GM11168 (cell line): ENCODE data around the gene SLC12A7.

Experiments used
- in situ Hi-C: fragments of 300-500 bp; cut with MboI; formaldehyde crosslinking; loops from one replicate; pipeline ENCODE4 v1.12.0; 2022; ENCODE audit warnings: low sequenced_read_pairs; ENCODE audit not compliant: unreplicated experiment

SLC12A7 gene

GRCh38 chr5:1015507-1015906, 96.4 kb downstream of the SLC12A7 start:
- in situ Hi-C loops: no loop called here

- in situ Hi-C loops: no loop called here
These were observed 97.1 kb downstream of the SLC12A7 start for GRCh38 chr5:1014781-1015221.

- in situ Hi-C loops: no loop called here
These were observed 97.5 kb downstream of the SLC12A7 start for GRCh38 chr5:1014346-1014745.

- in situ Hi-C loops: no loop called here
These were observed 97.9 kb downstream of the SLC12A7 start for GRCh38 chr5:1013948-1014301.

DNA sequence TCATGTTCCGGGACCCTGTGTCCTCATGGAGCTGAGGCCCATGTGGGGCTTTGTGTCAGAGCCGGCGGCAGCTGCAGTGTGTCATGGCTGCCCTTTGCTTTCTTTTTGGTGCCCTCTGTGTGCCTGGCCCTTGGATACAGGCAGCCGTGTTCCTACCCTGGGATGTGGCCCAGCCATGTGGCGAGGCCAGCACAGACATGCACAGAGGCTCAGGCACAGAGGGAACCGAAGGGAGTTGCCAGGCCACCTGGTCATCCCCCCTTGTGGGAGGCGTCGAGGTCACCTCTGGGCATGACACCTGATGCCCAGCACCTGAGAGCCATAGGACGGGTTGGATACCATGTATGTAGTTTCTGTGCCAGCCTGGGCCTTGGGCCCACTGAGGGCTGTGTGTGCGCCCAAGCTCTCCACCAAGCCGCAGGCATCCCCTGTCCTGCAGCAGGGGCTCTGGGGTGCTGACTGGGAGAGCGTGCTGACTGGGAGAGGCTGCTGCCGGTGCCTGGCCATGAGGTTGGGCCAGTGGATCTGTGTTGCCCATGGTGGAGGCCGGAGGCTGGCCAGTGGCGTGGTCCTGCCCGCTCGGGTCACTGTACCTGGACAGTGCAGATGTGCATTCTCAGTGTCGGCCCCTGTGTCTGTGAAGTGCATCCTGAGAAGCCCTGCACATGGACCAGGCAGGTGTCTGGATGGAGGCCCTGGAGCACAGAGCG, 98.5 kb downstream of the SLC12A7 start:
- in situ Hi-C loops: no loop called here

- in situ Hi-C loops: no loop called here
These were observed 99.0 kb downstream of the SLC12A7 start for GRCh38 chr5:1012900-1013237.

- in situ Hi-C loops: no loop called here
These were observed 99.5 kb downstream of the SLC12A7 start for GRCh38 chr5:1012313-1012841.

GRCh38 chr5:1011741-1012312, 100.0 kb downstream of the SLC12A7 start:
- in situ Hi-C loops: no loop called here

GRCh38 chr5:1011226-1011631, 100.6 kb downstream of the SLC12A7 start:
- in situ Hi-C loops: no loop called here

- in situ Hi-C loops: no loop called here
These were observed 101.2 kb downstream of the SLC12A7 start for GRCh38 chr5:1010641-1011046.

DNA sequence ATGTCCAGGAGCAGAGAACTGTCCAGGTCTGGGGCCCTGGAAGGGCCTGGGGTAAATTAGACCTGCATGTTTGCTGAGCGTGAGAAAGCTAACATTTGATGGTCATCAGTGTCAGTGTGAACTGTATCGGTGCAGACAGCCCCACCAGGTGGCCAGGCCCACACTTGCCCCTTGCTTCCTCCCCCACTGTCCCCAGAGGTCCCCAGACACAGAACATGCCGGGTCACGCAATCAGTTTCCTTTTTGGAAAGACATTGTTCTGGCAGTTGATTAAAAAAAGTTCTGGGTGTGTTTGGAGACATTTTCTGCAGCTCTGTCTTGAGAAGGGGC, 101.7 kb downstream of the SLC12A7 start:
- in situ Hi-C loops: no loop called here

DNA sequence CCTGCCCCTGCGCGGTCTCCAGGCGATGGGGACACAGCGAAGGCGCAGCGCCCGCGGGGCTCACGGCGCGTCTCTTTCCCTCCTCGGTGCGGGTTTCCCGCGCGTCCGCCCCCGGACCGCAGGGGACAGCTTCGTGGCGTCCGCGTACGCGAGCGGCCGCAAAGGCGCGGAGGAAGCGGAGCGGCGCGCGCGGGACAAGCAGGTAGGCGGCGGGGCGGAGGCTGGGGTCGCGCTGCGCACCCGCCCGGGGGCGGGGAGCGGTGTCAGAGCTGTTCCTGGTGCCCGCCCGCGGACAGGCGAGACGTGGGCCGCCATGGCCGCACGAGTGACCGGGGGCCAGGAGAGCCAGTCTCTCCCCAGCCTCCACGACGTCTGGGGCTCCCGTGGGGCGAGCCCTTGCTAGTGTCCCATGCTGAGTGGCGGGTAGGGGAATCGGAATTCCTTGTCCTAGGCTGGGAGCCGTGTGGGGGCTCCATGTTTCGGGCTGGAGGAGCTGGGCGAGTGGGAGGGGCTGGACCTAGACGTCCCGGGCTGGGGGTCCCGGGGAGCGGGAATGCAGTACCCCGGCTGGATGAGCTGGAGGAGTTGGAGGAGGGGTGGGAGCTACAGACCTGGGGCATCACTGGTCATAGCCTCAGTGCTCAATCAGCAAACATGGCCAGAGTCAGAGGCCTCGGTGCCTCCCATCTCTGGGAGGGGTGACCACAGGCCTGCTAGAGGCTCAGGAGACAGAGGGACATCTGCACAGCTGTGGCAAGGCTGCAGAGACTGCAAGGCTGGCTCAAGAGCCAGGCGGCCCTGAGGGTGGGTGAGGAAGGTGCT, 102.3 kb downstream of the SLC12A7 start:
- in situ Hi-C loops: no loop called here

DNA sequence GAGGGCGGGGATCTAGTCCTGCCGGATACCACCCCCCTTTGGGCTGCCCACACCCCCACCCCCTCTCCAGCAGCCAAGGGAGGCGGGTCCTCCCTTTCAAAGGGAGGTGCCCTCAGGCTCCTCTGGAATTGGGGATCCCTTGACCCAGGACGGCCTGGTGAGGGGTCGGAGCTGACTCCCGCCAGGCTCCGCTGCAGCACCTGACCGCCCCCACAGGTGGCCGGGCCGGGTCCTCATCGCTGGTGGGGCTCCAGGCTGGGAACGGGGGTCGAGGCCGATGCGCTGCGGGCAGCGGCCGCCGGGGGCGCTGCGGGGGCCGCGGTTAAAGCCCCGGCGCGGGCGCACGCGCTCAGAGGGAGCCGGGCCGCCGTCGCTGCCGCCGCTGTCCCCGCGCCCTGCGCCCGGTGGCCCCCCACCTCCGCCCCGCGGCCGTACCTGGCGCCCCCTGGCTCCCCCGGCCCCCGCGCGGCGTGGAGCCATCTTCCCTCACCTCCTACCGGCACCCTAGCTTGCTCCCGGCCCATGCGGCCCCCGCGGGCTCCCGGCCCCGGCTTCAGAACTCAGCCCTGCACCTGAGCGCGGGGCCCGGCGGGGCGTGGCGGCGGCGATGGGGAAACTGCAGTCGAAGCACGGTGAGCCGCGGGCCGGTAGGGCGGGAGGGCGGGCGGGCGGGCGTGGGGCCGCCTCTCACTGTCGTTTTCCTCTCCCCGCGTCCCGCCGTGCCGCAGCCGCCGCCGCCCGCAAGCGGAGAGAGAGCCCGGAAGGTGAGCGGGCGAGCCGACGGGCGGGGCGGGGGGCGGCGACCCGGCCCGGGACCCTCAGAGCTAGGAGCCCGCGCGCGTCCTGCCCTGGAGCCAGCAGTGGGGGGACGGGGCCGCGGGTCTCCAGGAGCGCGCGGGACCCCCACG, 103.2 kb downstream of the SLC12A7 start, which contains the start of gene NKD2:
Gene NKD2 (plus strand): TSS at position 352 of the 908 bp plus-strand sequence. CDS start 256 bp downstream, at position 608.
- in situ Hi-C loops: no loop called here

GRCh38 chr5:1007681-1008450, 104.0 kb downstream of the SLC12A7 start:
- in situ Hi-C loops: no loop called here

DNA sequence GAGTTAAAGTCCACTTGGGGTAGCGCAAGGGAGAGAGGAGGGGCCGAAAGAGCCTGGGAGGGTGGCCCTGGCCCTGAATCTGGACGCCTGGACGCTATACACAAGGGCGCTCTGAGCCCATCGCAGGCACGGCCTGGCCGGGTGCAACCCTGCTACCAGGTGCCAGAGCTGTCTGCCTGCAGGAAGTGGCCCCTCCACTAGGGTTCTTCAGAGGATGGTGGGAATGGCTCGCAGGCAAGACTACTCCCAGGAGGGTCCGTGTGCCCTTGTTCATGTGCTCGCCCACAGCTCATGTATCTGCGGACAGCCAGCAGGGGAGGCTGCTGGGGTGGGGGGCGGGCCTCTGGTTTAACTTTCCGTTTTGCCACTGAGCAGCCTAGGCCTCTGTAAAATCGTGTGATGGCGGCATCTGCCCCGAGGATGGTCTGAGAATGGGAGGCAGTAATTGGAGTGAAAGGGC, 104.6 kb downstream of the SLC12A7 start:
- in situ Hi-C loops: no loop called here

DNA sequence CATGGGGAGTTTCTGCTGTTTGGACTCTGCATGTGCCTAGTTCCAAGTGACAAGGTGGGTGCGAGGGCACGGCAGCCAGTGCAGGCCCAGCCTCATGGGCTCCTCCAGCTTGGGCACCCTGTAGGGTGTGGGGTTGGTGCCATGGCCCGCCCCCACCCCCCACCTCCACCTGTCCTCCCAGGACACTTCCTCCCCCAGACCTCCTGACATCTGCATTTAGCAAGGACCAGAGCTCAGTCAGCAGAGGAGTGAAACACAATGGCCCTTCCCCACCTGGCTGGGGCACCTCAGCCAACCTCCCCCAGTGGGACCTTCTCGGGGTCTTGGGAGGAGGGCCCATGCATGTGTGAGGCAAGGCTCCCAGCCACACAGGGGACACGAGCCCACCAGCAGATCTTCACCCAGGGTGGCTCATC, 105.2 kb downstream of the SLC12A7 start:
- in situ Hi-C loops: no loop called here

DNA sequence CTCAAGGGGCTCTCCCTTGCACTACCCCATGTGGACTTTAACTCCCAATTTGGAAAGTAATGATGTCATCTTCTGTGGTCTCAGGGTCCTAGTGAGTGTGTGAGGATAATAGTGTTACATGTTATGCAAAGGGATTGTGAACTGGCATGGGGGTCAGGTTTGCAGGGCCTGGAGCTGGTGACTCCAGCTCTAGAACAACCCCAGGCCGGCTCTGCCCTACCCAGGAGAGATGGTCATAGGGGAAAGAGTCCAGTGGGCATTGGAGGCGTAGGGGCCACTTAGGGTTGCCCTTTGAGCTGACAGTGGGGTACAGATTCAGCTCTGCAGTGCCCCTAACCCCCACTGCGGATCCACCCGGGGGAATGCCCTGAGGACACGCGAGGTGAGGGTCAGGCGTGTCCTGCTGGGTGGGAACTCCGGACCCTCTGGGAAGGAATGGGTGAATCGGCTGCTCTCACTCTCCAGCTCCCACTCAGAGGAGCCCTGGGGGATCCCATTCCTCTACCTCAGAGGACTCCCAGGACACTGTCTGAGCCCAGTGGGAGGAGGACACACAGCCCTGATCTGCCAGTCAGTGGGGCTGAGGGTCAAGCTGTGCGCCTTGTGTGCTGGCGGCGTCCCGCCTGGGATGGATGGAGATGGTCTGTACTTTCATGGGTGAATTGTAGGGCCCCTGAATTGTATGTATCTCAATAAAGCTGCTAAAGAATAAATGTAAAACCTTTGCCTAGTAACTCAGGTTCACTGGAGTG, 105.8 kb downstream of the SLC12A7 start:
- in situ Hi-C loops: no loop called here

DNA sequence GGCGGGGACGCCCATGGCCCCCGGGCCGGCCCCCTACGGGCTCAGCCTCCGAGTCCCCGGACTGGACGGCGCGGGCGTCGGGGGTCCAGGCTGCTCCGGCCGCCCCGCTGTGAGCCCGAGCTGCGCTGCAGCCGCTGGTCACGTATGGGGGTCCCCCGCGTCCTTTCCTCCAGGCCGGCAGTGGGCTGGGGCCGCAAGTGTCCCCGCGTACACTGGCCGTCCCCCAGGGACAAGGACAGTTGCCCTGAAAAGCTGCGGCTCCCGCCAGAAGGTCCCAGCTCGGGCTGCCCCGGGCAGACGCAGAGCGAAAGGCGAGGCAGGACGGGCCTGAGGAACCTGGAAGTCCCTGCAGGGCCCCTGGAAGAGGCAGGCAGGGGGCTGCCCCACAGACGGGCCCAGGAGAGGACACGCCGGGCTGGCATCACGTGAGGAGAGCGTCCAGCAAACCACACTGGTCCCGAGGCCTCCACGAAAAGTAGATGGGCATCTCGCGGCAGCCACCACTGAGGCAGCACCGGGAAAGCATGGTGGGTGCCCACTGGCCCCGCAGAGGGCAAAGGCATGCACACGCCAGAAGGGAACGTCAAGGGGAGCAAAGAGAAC, 106.5 kb downstream of the SLC12A7 start:
- in situ Hi-C loops: no loop called here
